Measurements from ENCODE around the gene IFIT3.
A peak's percentile ranks its signal among the peaks of the same experiment; 100 is the strongest.
"Not testable (repeated sequence)": the region's sequence is repeated elsewhere in the genome, so short reads cannot be mapped to it uniquely, and the experiment has no call there.

IFIT3 gene

GRCh38 chr10:89337484-89337883, 9.7 kb downstream of the IFIT3 start:
- DNase-seq = peak; percentile 27

GRCh38 chr10:89338713-89339112, 10.9 kb downstream of the IFIT3 start:
- DNase-seq = no peak

GRCh38 chr10:89339875-89340274, 12.1 kb downstream of the IFIT3 start:
- DNase-seq = no peak

GRCh38 chr10:89341649-89342048, 13.9 kb downstream of the IFIT3 start:
- DNase-seq = no peak

GRCh38 chr10:89342206-89342958, 14.6 kb downstream of the IFIT3 start:
- no peak for DNase-seq

GRCh38 chr10:89343089-89343767, 15.4 kb downstream of the IFIT3 start:
- DNase-seq = no peak

GRCh38 chr10:89344156-89344555, 16.4 kb downstream of the IFIT3 start:
- no peak for DNase-seq

- no peak for DNase-seq
These were observed 17.7 kb downstream of the IFIT3 start for GRCh38 chr10:89345367-89346000.

- DNase-seq = no peak
These were observed 18.8 kb downstream of the IFIT3 start for GRCh38 chr10:89346405-89347254.

GRCh38 chr10:89347701-89348457, 20.1 kb downstream of the IFIT3 start:
- DNase-seq = no peak

GRCh38 chr10:89348481-89348880, 20.7 kb downstream of the IFIT3 start:
- DNase-seq = no peak

GRCh38 chr10:89348975-89349374, 21.2 kb downstream of the IFIT3 start:
- no peak for DNase-seq

GRCh38 chr10:89350631-89351315, 23.0 kb downstream of the IFIT3 start:
- not testable (repeated sequence) for DNase-seq

- DNase-seq = no peak
These were observed 23.6 kb downstream of the IFIT3 start for GRCh38 chr10:89351412-89351779.

- DNase-seq = no peak
These were observed 24.2 kb downstream of the IFIT3 start for GRCh38 chr10:89351780-89352597.

- no peak for DNase-seq
These were observed 25.0 kb downstream of the IFIT3 start for GRCh38 chr10:89352802-89353201.

- DNase-seq = no peak
These were observed 27.7 kb downstream of the IFIT3 start for GRCh38 chr10:89355394-89355931.

- no peak for DNase-seq
These were observed 29.3 kb downstream of the IFIT3 start for GRCh38 chr10:89357096-89357495.

GRCh38 chr10:89357975-89358374, 30.2 kb downstream of the IFIT3 start:
- DNase-seq = no peak

- DNase-seq = no peak
These were observed 32.4 kb downstream of the IFIT3 start for GRCh38 chr10:89360157-89360556.
